HG03571 (cell line): ENCODE measurements around the gene GRIK5.
"Not testable (repeated sequence)": the region's sequence is repeated elsewhere in the genome, so short reads cannot be mapped to it uniquely, and the experiment has no call there.

Experiments used
- ATAC-seq: cut with Tn5 transposase; IDR thresholded peaks from one replicate; pipeline ENCODE4 v1.9.1; 2021; ENCODE audit not compliant: unreplicated experiment

Gene GRIK5

DNA sequence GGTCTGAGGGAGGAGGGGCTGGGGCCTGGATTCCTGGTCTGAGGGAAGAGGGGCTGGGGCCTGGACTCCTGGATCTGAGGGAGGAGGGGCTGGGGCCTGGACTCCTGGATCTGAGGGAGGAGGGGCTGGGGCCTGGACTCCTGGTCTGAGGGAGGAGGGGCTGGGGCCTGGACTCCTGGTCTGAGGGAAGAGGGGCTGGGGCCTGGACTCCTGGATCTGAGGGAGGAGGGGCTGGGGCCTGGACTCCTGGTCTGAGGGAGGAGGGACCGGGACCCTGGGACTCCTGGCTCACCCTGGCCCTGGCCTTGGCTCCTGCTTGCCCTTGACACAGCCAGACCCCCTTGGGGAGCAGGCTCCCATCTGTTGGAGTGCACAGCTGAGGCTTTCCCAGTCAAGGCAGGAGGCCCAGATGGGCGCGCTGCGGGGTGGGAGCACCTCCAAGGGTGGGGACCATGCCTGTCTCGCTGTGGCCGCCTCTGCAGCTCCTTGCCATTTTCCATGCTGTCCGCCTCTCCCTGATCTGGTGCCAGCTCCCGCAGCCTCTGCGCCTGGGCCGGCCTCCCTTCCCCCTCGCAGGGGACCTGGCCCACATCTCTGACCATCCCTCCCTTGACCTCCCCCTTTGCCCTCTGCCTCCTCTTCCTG is 78.0 kb downstream of the GRIK5 start:
- not testable (repeated sequence) for ATAC-seq

DNA sequence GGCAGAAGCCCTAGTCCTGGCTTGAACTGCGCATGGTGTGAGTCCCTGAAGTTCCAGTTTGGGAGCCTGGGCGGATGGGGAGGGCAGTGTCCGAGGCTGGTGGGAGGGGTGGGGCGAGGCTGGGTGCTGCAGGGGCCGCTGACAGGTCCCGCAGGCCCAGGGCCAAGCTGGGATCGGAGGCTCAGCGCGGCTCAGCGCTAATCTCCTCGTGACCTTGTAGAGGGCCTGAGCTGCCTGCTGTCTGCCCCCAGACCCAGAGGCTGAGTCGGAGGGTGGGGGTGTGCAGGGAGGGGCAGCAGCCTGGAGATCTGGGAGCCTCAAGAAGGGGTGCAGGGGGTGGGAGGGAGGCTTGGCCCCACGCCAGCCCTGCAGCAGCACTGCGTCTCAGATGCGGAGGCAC is 79.0 kb downstream of the GRIK5 start:
- no peak for ATAC-seq

DNA sequence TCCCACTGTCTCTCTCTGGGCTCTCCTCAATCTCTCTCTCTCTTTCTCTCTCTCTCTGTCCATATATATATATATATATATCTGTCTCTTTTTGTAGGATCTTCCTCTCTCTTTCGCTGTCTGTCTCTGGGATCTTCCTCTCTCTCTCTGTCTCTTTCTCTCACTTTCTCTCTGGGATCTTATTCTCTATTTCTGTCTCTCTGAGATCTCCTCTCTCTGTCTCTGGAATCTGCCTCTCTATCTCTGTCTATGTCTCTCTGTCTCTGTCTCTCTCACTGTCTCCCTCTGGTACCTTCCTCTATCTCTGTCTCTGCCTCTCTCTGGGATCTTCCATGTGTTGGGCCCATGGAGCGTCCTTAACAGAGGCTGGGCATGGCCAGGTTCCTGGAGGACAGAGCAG is 79.4 kb downstream of the GRIK5 start:
- no peak for ATAC-seq

DNA sequence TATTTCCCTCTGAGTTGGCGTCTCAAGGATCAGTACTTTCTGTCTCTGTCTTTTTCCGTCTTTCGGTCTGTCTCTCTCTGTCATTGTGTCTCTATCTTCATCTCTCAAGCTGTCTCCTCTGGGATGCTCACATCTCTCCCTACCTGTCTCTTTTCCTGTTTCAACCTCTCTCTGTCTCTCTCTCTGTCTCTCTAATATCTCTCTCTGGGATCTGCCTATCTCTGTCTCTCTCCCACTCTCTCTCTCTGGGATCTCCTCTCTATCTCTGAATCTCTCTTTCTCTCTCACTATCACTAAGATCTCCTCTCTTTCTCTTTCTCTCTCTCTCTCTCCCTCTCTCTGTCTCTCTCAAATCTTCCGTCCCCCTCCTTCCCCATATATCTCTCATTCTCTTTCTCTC is 80.0 kb downstream of the GRIK5 start:
- ATAC-seq, result no peak

DNA sequence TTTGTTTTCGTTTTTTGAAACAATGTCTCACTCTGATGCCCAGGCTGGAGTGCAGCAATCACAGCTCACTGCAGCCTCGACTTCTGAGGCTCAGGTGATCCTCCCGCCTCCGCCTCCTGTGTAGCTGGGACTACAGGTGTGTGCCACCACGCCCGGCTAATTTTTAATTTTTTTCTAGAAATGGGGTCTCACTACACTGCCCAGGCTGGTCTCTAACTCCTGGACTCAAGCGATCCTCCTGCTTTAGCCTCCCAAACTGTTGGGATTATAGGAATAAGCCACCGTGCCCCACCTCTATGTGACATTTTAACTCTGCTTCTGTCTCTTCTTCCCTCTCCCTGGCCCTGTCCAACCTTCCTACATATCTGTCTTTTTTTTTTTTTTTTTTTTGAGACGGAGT is 81.1 kb downstream of the GRIK5 start:
- no peak for ATAC-seq

DNA sequence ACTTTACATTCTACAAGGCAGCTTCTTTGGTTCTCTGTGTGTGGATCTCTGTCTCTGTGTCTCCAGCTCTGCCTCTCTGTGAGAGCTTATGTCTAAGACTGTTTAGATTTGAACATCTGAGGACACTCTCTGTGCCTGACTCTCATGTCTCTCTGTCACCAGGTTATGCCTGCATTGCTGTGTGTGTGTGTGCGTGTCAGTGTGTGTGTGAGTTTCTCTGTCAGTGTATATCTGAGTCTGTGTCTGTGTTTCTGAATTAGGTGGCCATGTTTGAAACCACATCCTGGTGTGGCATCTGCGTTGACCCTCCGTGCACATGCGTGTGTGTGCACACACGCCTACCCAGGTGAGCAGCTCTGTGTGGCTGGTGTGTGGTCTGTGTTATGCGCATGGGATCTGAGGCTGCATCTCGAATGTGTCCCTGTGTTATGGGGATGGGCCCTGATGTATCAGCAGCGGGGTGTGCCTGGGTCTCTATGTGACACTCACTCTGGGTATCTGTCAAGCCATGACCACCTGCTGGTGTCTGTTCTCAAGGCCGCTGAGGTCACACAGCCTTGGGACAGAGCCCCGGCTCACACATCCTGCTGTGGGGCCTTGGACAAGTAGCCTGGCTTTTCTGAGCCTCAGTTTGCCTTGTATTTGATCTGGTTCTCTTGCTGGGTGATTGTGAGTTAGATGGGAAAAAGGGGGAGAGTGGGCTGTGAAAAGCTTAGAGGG is 82.7 kb downstream of the GRIK5 start:
- no peak for ATAC-seq

DNA sequence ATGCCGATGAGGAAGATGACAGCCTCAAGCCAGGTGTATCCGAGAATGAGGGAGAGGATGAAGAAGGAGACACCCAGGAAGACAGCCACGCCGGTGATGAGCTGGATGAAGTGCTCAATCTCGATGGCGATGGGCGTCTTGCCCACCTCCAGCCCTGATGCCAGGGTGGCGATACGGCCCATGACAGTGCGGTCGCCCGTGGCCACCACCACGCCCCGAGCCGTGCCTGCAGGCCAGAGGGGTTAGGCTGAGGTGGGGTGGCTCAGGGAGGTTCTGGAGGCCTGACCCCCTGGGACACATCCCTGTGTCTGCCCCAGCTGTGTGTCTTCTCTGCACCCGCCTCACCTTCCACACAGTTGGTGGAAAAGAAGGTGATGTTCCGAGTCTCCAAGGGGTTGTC is 85.0 kb downstream of the GRIK5 start:
- no peak for ATAC-seq

DNA sequence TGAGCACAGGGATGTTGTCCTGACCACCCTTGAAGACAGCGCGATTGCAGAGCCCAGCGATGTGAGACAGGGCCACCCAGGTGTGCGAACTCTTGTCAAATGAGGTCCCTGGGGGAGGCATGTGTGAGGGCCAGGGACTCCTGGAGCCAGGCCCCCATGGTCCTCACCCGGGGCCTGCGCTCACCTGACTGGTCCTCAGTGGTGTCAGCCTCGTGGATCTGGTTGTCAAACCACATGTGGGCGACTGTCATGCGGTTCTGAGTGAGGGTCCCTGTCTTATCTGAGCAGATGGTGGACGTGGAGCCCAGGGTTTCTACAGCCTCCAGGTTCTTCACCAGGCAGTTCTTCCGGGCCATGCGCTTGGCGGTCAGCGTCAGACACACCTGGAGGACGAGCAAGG is 88.3 kb downstream of the GRIK5 start:
- ATAC-seq, result no peak

DNA sequence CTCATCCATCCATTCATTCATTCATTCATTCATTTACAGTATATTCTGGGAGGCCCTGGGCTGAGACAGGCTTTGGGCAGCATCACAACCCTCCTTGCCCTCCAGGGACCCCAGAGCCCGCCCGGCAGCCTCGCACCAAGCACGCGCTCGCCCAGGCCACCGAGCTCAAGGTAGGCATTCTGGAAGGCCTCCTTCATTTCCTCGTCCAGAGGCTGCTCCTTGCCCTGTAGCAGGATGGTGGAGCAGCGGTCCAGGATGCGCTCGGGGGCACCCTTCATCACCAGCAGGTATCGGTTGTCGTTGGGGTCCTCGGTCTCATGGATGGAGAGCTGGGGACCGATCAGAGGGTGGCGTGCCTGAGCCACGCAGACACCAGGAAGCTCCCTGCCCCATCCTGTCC is 91.5 kb downstream of the GRIK5 start:
- no peak for ATAC-seq

DNA sequence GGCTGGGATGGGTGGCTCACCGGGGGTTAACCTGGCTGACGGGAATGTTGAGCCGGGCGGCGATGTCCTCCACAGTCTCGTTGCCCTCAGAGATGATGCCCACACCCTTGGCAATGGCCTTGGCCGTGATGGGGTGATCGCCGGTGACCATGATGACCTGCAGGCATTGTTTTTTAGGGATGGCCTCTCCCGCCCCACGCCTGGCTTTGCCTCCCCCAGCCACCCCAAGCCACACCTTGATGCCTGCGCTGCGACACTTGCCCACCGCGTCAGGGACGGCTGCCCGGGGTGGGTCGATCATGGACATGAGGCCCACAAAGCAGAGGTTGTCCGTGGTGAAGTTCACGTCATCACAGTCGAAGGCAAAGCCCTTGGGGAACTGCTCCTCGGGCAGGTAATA is 92.1 kb downstream of the GRIK5 start:
- ATAC-seq, result no peak

DNA sequence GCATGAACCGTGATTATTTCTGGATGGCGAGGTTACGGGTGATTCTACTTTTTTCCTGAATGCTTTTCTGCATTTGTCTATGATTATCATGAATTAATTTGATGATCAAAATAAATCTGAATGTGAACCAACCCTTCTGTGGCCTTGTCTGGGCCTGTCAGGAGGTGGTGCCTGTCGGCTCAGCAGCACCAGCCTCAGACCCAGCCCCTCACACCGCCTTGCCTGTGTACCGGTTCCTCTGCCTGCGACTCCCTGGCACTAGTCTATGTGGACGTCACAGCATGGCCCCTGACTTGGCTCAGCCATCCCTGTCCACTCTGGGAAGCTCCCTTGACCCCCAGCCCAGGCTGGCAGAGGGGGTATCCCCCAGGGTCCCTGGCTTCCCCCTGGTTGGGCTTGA is 95.4 kb downstream of the GRIK5 start:
- ATAC-seq, result no peak

DNA sequence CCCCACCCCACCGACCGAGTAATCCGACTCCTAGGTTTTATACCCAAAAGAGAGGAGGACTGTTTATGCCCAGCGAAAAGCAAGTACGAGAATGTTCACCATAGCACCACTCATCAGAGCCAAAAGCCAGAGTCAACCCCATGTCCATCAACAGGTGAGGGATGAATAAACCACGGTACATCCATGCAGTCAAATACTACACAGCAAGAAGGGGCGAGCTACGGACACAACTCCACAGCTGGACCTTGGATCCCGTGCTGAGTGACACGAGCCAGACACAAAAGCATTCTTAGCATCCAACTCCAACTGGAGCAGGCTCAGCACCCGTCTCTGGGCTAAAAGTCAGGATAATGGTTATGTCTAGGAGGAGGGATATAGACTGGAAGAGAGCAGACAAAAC is 98.6 kb downstream of the GRIK5 start:
- ATAC-seq, result no peak

DNA sequence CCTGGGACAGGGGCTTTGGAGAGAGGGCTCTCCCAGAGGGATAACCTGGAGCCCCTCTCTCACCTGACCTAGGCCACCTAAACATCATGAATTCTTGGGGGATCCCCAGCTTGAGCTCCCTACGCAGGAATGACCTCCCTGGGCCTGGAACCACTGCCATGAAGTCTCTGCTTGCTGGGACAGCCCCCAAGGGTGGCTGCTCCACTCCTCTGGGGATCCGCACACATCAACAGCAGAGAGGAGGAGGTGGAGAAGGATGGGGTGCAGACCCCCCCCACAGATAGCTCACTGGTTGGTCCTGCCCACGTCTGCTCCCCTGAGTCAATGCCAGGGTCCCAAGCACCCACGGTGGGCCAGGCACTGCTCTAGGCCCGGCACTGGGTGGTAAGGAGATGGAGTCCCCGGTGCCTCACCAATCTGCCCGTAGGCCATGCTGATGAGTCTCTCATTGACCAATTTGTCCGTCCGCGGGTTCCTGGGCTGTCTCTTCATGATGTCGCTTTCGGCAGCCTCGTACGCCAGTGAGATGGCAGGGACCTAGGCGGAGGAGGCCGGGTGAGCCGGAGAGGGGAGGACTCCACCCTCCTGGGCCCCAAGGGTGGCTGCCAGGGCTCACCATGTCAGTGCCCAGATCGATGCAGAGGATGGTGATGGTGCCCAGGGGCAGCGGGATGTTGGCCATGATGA is 100.1 kb downstream of the GRIK5 start:
- ATAC-seq, result no peak

DNA sequence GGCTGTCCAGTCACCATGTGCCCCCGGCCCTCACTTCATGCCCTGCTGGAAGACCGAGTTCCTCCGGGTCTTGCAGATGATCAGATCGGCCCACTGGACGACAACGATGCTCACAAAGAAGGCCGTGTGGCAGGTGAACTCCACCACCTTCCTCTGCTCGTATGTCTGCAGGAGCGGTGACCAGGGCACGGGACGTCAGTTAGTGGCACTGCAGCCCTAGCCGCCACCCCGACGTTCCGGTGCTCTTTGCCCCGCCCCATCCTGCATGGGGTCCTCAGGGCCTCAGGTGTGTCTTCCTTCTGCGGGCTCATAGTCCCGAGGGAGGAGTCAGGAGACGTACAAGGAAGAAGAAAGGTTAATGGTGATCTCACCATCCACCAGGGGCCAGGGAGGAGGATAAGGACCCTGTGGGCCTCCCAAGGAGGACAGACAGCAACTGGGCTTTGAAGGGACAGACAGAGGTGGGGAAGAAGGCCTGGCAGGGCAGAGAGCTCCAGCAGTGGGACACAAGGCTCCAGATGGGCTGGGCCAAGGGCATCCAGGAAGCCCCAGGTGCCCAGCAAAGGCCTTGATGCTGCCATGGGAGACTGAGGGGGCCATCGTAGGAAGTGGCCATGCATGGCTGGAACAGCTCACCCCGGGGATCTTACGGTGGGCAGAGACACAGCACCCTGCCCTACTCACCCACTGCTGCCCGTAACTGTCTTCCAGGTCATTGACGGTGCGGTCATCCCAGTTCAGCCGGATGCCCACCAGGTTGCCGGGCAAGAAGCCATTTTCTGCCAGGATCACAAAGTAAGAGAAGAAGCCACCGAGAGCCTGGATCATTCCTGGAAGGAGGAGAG is 101.0 kb downstream of the GRIK5 start:
- ATAC-seq, result no peak

DNA sequence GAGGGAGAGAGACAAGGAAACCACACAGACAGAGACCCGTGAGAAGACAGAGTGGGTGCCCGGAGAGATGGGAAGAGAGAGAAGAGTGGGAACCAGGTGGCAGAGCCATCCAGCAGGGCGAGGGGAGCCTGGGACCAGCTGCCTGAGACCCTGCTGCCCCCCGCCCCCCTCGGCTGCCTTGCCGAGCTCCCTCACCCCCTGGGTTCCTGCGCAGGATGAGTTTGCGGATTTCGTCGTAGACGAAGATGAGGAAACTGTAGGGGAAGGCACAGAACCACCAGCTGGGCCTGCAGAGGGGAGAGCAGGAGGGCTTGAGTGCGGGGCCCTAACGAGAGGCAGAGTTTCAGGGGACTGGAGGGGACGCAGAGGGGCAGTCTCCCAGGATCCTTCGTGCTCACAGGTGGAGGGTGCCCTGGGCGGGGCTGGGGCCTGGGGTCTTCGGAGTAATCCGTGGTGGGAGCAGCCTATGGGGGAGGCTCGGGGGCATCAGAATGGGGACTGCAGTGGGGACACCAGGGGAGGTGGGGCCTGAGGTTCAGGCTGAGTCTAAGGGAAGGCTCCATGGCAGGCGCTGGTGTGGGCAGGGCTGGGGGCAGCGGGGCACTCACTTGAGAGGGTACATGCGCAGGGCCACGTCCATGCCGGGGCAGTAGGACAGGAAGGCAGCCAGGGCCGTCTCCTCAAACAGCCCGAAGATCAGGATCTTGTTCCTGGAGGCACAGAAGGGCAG is 102.8 kb downstream of the GRIK5 start:
- no peak for ATAC-seq

DNA sequence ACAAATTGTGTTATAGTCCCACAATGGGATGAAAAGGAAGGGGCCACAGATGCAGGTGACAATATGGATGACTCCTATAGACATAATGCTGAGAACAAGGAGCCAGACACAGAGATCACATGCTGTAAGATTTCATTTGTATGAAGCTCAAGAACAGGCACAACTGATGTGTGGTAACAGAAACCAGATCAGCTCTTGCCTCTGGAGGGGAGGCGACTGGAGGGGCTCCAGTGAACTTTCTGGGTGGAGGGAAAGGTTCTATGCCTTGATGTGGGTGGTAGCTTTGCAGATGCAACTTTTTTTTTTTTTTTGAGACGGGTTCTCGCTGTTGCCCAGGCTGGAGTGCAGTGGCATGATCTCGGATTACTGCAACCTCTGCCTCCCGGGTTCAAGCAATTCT is 104.9 kb downstream of the GRIK5 start:
- no peak for ATAC-seq

DNA sequence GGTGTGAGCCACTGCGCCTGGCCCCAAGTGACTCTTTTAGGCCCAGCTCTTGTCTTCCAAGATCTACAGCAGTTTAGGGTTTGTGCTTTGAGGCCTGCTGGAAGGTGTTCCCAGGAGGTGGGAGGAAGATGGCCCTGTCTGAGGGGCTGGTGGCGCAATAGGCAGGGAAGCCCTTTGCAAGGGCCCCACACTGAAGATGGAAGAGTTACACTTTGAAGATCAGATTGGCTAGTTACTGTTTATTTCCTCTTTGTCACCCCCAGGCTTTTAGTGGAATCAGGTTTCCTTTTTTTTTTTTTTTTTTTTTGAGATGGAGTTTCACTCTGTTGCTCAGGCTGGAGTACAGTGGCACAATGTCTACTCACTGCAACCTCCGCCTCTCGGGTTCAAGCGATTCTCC is 109.0 kb downstream of the GRIK5 start:
- no peak for ATAC-seq

DNA sequence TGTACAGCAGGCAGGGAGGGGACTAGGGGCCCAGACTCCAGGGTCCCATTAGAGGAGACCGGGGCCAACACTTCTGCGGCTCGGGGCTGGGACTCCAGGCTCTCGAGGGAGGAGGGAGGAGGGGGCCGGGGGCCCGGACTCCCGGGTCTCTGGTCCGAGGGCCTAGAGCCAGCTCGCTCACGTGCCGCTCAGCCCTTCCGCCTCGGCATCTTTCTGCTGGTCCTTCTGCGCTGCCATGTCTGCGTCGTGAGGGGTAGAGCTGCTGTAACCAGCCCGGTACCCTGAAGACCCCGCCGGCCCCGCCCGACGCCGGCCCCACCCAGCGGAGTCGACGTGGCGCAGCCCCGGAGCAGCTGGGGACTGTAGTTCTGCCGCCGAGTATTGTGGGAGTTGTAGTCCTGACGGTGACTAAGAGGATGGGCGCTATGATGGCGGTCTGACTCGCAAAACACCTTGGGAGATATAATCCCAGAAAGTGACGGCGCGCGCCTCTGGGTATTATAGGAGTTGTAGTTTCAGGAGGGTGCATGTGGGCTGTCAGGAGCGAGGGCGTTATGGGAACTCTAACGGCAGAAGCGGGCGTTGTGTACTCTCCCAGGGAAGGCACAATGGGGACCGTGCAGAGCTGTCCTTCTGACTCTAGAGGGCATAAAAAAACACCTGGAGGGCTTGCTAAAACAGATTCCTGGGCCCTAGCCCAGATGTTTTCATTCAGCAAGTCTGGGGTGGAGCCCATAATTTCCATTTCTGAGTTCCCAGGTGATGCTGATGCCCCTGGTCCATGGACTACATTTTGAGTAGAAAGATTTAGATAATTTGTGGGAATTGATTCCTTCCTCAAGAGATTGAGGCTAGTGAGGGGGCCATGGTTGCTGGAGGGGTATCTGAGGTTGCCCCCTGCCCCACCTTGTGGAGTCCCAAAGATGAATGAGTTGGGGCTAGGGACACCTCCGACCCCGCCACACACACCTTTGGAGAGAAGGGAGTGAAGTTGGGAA is 110.7 kb downstream of the GRIK5 start, which contains the start of gene RABAC1:
RABAC1 (minus strand) TSS at position 266 of the 998 bp plus-strand sequence; CDS start at position 237, 29 bp downstream.
- ATAC-seq, result peak; percentile 84

DNA sequence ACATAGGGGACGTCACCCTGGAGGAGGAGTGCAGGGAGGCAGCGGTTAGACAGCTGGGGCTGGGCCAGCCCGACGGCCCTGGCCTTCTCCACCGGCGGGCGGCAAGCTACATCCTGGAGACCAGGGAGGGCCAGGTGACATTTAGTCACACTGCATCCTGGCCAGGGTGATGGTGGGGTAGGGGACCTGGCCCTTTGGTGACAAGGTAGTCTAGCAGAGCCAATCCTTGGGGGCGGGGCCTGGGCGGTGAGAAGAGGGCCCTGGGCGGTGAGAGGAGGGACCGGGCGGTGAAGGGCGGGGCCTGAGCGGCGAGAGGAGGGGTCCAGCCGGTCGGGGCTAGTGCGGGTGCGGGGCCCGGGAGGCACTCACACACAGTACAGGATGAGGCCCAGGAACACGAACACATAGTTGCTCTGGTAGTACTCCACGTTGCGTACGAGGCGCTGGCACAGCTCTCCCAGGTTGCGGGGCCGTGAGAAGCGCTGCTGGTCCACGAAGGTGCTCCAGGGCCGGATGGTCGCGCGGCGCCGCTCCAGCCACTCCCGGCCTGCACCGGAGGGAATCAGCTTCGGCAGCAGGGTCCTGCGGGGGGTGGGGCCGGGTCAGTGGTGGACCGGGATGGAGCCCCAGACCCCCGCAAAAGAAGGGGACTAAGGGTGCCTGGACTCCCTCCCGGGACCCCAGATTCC is 111.5 kb downstream of the GRIK5 start:
- ATAC-seq, result no peak
